Stimulated activated CD8-positive, alpha-beta memory T cell treated with anti-CD3 and anti-CD28 coated beads, Interleukin-2, amount 100 ng/mL, for 1 hour (primary cell): ENCODE results near the gene DENND10.
A peak's percentile ranks its signal among the peaks of the same experiment; 100 is the strongest.
"Not testable (repeated sequence)": the region's sequence is repeated elsewhere in the genome, so short reads cannot be mapped to it uniquely, and the experiment has no call there.

ENCODE experiments used
- DNase-seq, 2 donors: peaks; one replicate each; pipeline ENCODE4 v3.0.0-alpha.2; 2020; ENCODE audit warnings: low read depth in 2 of 2

DENND10 gene

DNA sequence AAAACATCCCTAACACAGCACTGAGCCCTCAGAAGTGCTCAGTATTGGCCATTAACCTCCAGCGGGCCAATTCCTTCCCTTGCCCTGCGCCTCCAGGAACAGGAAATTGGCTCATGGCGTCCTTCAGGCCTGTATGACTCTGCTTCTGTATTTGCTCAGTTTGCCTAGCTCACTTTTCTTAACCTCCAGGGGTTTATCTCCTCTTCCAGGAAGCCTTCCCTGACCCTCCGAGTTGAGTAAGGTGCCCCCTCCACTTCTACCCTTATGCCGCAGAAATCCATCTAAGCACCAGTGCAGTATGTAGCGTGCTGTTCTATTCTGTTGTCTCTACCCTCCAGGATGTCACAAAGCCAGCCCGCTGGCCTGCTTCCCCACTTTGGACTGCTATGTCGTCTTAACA, 62.7 kb downstream of the DENND10 start:
- DNase-seq = no peak

DNA sequence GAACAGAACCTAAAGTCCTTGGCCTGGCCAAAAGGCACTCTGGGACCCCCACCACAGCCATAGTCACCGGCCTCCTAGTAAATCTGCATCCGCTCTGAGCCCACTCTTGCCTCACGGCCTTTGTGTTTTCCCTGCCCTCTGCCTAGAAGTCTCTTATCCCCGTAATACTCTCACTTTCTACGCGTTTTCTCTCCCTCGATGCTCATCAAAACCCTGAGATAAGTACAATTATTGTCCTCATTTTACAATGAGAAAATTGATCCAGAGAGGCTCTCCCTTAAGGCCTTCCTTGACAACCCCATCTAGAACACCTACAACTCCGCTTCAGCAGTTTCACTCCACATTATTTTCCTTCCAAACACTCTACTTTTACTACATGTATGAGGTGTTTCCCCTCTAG, 63.1 kb downstream of the DENND10 start:
- no peak for DNase-seq

DNA sequence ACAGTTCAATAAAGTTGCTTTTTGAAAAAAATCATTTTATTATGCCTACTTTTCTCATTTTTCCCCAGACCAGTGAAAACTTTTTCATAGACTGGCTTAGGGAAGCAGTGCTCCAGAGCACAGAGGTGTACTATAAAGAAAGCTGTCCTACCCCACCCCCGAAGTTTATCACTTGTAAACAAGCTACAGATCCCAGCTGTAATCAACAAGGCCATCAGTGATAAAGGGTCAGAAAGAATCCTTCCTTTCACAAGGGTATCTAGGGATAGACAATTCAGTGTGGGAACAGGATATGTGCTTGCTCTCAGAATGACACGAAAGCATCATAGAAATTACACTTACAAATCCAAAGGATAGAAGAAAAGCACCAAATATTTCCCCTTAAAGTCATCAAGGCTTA, 70.2 kb downstream of the DENND10 start:
- no peak for DNase-seq

DNA sequence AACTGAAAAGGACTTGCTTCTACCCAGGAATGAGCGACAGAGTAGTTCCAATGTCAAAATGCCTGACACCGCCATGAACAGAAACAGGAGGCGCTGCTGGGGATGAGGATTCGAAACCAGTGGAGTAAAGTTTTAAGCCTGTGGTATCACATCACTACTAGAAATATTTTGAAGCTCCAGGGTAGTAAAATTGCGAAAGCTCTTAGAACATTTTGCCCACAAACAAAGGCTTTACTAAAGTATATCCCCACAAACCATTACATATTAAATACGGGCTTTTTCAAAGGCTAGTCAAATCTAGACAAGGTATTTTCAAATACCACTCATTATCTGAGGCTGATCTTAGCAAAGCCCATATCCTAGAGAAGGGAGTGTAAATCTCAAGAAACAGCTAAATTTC, 72.3 kb downstream of the DENND10 start:
- no peak for DNase-seq

DNA sequence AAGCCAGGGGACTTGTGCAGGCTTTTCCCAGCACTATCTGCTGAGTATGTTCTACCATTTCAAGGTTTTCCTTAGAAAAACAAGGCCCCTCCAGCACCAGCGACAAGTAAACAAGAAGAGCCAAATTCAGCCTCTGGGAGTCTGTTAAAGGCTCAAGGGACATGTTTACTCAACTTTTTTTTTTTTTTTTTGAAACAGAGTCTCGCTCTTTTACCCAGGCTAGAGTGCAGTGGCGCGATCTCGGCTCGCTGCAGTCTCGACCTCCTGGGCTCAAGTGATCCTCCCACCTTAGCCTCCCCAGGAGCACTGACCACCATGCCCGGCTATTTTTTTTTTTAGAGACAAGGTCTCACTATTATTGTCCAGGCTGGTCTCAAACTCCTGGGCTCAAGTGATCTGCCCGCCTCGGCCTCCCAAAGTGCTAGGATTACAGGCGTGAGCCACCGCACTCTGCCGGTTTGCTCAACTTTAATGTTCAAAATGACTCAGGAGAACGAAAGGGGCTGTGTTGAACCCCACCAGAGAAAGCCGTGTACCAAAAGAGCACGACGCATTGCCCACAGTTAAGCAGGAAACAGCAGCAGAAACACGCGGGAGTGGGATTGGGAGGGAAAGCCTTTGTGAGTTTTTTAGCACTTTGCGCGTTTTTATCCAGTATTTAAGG, 73.9 kb downstream of the DENND10 start:
- no peak for DNase-seq

DNA sequence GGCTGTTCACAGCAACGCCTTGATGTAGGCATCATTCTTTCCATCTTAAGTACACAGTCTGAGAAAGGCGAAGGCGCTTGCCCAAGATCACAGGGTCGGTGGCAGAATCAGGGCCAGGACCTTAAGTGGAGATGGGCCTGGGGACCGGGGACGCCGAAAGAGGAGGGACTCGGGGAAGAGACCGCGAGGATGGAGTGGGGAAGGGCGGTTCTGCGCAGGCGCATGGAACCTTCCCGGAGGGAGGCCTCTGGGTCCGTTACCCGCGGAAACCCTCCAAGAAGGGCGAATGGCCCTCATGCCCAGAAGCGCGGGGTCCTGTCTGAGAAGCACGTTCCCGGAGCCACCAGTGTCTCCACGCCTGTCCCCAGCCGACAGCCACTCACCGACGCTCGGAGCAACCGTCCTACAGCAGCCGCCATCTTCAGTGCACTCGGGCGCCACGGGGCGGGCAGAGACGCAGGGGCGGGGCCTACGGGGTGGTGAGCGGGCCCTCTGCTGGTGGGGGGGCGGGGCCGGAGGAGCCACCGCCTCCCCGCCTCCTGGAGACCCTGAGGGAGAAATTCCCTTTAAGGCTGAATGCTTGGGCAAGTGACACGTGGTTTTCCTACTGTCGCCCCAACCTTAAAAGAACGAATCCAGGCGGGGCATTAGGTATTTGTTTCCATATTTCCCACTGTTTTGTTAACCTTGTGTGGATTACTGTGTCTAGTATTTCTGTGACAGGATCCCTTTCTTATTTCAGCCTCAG, 74.6 kb downstream of the DENND10 start, which contains the start of gene PRDX3:
TSS of gene PRDX3 (minus strand) at position 441 of the 748 bp plus-strand sequence. CDS start at position 419, 22 bp downstream.
- peak; percentile 80 to 88 for DNase-seq

DNA sequence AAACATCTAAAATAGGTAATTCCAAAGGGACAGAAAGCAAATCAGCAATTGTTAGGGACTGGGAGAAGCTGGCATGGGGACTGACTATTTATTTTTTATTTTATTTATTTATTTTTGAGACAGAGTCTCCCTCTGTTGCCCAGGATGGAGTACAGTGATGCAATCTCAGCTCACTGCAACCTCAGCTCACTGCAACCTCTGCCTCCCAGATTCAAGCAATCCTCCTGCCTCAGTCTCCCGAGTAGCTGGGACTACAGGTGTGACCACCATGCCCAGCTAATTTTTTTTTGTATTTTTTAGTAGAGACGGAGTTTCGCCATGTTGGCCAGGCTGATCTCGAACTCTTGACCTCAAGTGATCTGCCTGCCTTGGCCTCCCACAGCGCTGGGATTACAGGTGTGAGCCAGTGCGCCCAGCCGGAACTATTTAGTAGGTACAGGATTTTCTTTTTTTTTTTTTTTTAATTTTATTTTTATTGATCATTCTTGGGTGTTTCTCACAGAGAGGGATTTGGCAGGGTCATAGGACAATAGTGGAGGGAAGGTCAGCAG, 77.0 kb downstream of the DENND10 start:
- DNase-seq = not testable (repeated sequence)

DNA sequence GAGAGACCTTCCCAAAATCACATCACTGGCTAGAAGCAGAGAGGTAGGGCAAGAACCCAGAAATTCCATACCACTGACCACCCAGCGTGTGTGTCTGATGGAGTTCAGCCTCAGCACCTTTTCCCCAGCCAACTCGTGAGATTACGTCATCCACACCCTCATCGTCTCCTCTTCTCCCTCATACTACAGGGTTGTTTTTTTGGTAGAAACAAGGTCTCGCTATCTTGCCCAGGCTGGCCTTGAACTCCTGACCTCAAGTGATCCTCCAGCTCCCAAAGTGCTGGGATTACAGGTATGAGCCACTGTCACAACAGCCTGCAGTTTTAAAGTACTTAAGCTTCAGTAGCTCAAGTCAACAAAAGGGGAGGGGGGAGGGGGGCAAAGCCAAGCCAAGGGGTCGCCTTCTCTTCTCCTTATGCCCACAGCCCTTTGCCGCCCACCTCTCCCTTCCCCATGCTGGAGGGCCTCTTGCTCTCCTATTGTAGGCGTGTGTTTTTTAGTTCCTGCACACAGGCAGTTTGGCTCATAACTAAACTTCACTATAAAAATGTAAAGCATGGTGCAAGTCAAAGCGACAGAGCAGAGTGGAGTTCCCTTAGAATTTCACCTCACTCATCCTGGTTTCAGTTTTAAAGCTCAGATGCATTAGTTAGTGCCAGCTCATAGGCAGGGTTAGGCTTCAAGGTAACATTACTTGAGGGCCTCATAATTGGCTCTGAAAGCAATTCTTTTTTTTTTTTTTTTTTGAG, 79.9 kb downstream of the DENND10 start:
- no peak for DNase-seq
